ENCODE measurements around the gene ANGPTL5.

GRCh38 chr11:101914738-101915426 is 1.4 kb downstream of the ANGPTL5 start, which contains the start of gene CEP126:
- peak; percentile 66 for TF ChIP-seq CTCF (conservative IDR thresholded peaks at IDR 0.05; ENCODE audit: low read length)
- no peak for TF ChIP-seq EZH2phosphoT487 (IDR thresholded peaks at IDR 0.05; ENCODE audit: borderline replicate concordance, low read depth, low read length)

Measured in OCI-LY7 (cell line).